ENCODE data around the gene RSPO3.

RSPO3 gene

DNA sequence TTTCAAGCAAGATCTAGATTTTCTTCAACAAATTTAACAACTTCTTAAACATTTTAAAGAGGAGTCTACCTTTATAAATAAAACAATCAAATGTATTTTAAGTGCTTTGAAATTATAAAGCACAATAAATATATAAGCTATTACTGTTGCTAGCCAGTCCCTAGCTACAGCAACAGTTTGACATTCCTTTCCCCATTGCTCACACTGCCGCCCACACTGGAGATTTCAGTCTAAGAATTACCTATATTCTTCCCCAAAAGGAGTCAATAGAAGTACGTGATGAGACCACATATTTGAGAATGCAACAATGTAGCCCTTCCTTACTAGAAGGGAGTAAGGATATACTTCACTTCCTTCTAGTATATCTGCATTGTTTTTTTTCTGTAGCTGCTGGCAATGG, 82.8 kb downstream of the RSPO3 start (continued):
- TF ChIP-seq, protein P1, sequence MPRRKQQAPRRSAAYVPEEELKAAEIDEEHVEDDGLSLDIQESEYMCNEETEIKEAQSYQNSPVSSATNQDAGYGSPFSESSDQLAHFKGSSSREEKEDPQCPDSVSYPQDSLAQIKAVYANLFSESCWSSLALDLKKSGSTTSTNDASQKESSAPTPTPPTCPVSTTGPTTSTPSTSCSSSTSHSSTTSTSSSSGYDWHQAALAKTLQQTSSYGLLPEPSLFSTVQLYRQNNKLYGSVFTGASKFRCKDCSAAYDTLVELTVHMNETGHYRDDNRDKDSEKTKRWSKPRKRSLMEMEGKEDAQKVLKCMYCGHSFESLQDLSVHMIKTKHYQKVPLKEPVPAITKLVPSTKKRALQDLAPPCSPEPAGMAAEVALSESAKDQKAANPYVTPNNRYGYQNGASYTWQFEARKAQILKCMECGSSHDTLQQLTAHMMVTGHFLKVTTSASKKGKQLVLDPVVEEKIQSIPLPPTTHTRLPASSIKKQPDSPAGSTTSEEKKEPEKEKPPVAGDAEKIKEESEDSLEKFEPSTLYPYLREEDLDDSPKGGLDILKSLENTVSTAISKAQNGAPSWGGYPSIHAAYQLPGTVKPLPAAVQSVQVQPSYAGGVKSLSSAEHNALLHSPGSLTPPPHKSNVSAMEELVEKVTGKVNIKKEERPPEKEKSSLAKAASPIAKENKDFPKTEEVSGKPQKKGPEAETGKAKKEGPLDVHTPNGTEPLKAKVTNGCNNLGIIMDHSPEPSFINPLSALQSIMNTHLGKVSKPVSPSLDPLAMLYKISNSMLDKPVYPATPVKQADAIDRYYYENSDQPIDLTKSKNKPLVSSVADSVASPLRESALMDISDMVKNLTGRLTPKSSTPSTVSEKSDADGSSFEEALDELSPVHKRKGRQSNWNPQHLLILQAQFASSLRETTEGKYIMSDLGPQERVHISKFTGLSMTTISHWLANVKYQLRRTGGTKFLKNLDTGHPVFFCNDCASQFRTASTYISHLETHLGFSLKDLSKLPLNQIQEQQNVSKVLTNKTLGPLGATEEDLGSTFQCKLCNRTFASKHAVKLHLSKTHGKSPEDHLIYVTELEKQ (tag by site-specific recombination; IDR thresholded peaks at IDR 0.05; ENCODE audit: borderline replicate concordance), result no peak

DNA sequence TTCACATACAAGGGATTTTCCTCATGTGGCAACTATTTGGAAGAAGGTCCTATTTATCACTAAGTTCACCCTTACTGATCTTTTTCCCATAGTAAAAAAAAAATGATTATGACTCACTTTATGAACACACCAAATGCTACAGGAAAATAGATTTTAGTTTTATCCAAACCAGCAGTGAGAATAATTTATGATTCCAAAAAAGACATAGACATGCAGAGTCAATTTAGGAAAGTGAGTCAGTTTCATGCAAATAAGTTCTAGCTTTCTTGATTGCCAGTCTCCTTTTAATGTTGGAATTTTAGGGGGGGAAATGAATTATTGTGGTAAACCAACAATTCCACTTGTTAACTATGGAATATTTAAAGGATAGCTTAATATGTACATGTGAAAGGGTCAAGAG, 84.2 kb downstream of the RSPO3 start:
- Histone ChIP-seq H3K4me1 (ENCODE audit: control insufficient read depth, insufficient read depth, low read length) (no peaks in the 10 kb centered on the region), H3K4me3 (ENCODE audit: low read depth, low read length) (no peak overlapping the region), H3K36me3 (ENCODE audit: control insufficient read depth in 2 of 2, insufficient read depth in 1 of 2, low read length in 2 of 2) (no peaks in the 10 kb centered on the region), H3K27ac (ENCODE audit: extremely low read depth, low read depth, low read length) (no peak overlapping the region), H3K9me3 (ENCODE audit: control insufficient read depth, insufficient read depth, low read depth, low read length) (no peaks in the 10 kb centered on the region)
- TF ChIP-seq ZSCAN23 (tag by site-specific recombination; IDR thresholded peaks at IDR 0.05), result no peak
- TF ChIP-seq ZNF473 (tag by site-specific recombination; IDR thresholded peaks at IDR 0.05), result no peak
- TF ChIP-seq, protein P2, sequence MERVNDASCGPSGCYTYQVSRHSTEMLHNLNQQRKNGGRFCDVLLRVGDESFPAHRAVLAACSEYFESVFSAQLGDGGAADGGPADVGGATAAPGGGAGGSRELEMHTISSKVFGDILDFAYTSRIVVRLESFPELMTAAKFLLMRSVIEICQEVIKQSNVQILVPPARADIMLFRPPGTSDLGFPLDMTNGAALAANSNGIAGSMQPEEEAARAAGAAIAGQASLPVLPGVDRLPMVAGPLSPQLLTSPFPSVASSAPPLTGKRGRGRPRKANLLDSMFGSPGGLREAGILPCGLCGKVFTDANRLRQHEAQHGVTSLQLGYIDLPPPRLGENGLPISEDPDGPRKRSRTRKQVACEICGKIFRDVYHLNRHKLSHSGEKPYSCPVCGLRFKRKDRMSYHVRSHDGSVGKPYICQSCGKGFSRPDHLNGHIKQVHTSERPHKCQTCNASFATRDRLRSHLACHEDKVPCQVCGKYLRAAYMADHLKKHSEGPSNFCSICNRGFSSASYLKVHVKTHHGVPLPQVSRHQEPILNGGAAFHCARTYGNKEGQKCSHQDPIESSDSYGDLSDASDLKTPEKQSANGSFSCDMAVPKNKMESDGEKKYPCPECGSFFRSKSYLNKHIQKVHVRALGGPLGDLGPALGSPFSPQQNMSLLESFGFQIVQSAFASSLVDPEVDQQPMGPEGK (tag by site-specific recombination; IDR thresholded peaks at IDR 0.05), result no peak
- TF ChIP-seq, protein P3, sequence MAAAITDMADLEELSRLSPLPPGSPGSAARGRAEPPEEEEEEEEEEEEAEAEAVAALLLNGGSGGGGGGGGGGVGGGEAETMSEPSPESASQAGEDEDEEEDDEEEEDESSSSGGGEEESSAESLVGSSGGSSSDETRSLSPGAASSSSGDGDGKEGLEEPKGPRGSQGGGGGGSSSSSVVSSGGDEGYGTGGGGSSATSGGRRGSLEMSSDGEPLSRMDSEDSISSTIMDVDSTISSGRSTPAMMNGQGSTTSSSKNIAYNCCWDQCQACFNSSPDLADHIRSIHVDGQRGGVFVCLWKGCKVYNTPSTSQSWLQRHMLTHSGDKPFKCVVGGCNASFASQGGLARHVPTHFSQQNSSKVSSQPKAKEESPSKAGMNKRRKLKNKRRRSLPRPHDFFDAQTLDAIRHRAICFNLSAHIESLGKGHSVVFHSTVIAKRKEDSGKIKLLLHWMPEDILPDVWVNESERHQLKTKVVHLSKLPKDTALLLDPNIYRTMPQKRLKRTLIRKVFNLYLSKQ (tag by site-specific recombination; IDR thresholded peaks at IDR 0.05; ENCODE audit: borderline replicate concordance), result no peak
- TF ChIP-seq ZNF530 (tag by site-specific recombination; IDR thresholded peaks at IDR 0.05; ENCODE audit: low read depth), result no peak
- TF ChIP-seq ZNF600 (tag by site-specific recombination; IDR thresholded peaks at IDR 0.05), result no peak
- no peak for TF ChIP-seq ZNF660 (tag by site-specific recombination; IDR thresholded peaks at IDR 0.05)
- no peak for TF ChIP-seq ZNF585B (tag by site-specific recombination; IDR thresholded peaks at IDR 0.05)
- TF ChIP-seq ZBTB11 (tag by site-specific recombination; conservative IDR thresholded peaks at IDR 0.05; ENCODE audit: low read depth), result no peak
- TF ChIP-seq ZFP41 (tag by site-specific recombination; IDR thresholded peaks at IDR 0.05; ENCODE audit: borderline replicate concordance), result no peak
- TF ChIP-seq ZNF266 (tag by site-specific recombination; IDR thresholded peaks at IDR 0.05; ENCODE audit: low read depth), result no peak
- TF ChIP-seq WT1 (tag by site-specific recombination; IDR thresholded peaks at IDR 0.05), result no peak
- TF ChIP-seq ZNF777 (tag by site-specific recombination; IDR thresholded peaks at IDR 0.05; ENCODE audit: borderline replicate concordance), result no peak
- TF ChIP-seq ZNF302 (tag by site-specific recombination; IDR thresholded peaks at IDR 0.05; ENCODE audit: low read depth), result no peak
- no peak for TF ChIP-seq KLF8 (tag by site-specific recombination; IDR thresholded peaks at IDR 0.05)
- ChIA-PET POLR2A (no interaction called here), CTCF (interaction anchor here (0.7 kb wide), 1 partner anchor 21 kb away, joined by 3 read pairs; no protein-coding TSS in a partner anchor)

Data from HEK293 (cell line).